Adrenal gland (tissue), 12 donors: ENCODE results near the gene ATP6AP1. TPM values are rescaled to one million over a fixed set of nuclear protein-coding genes. Genes with fewer than 3 reads are reported as not detected.

Experiments used
- DNase-seq, 7 donors: peaks; one replicate each; pipeline ENCODE4 v3.0.0-alpha.2; 2019 to 2020
- H3K27ac ChIP-seq, 5 donors: fragments of 200-600 bp; sonication (generic) in 4 of 5; 1 replicate in 3 of 5; 2 replicates in 2 of 5; pipeline versions ENCODE4 v1.5.1 to v1.8.0; 2016 to 2020; ENCODE audit warnings: mild to moderate bottlenecking in 1 of 5
- H3K27me3 ChIP-seq: fragments of 200-600 bp; 2 replicates; pipeline ENCODE4 v1.8.0; 2021
- H3K36me3 ChIP-seq, 2 donors: fragments of 200-600 bp; replicated peaks in 1 of 2; 1 replicate in 1 of 2; 2 replicates in 1 of 2; pipeline versions ENCODE4 v1.5.1 to v1.8.0; 2018 to 2022
- H3K4me1 ChIP-seq, 2 donors: fragments of 200-600 bp; replicated peaks in 1 of 2; 1 replicate in 1 of 2; 2 replicates in 1 of 2; pipeline versions ENCODE4 v1.5.1 to v1.8.0; 2018 to 2021
- H3K4me3 ChIP-seq, 4 donors: fragments of 200-600 bp; sonication (generic) in 3 of 4; one replicate each; pipeline ENCODE4 v1.5.1; 2016 to 2018
- H3K9me3 ChIP-seq, 3 donors: fragments of 200-600 bp; sonication (generic) in 1 of 3; replicated peaks in 1 of 3; 1 replicate in 2 of 3; 2 replicates in 1 of 3; pipeline versions ENCODE4 v1.5.1 to v1.8.0; 2016 to 2021
- CTCF ChIP-seq, 6 experiments: fragments of 450-650 bp in 4 of 6; fragments of 200-600 bp in 2 of 6; sonication (generic) in 1 of 6; IDR thresholded peaks; 1 replicate in 5 of 6; 2 replicates in 1 of 6; pipeline versions ENCODE4 v1.5.1 to v1.8.0; 2016 to 2021; ENCODE audit warnings: antibody characterized with exemption in 6 of 6, mild to moderate bottlenecking in 2 of 6, moderate library complexity in 1 of 6
- POLR2A ChIP-seq, 2 donors: fragments of 450-650 bp; IDR thresholded peaks; one replicate each; pipeline ENCODE4 v1.6.1; 2017; ENCODE audit warnings: antibody characterized with exemption in 2 of 2, mild to moderate bottlenecking in 2 of 2, moderate library complexity in 1 of 2
- WGBS, 4 donors: extraction: QIAGEN DNeasy Blood & Tissue Kit in 2 of 4; methylation state at CpG; one replicate each; pipeline versions ENCODE4 v1.1.5 to v1.1.7; 2013 to 2017; 5-methylcytosine and 5-hydroxymethylcytosine counted together
- intact Hi-C, 2 donors: fragments of 100-400 bp; cut with DNase I; formaldehyde crosslinking; loops; one replicate each; pipeline versions ENCODE4 v1.14.1 to v1.15.0; 2022 to 2023
- polyA plus RNA-seq, 3 donors: library from polyadenylated mRNA; stranded (reverse); fragments of 200-250 nt in 2 of 3; fragments of 350-450 nt in 1 of 3; fragmentation: Illumina TruSeq in 1 of 3; extraction: RNeasy Lipid Tissue Mini Kit (QIAGEN cat#74804) in 1 of 3; gene quantifications; one replicate each; pipeline ENCODE4 v1.2.3, GENCODE V29; 2013 to 2014
- total RNA-seq, 9 donors: library from RNA; depleted of rRNA in 4 of 9; stranded (reverse); fragments of >200 nt in 4 of 9; fragments of 120-200 nt in 1 of 9; fragmentation: NEBNext Ultra II Directional in 1 of 9; extraction: Animal tissue kit (Norgen Biotek cat#: 25700) in 1 of 9; gene quantifications; one replicate each; pipeline versions ENCODE4 v1.1.0 to v1.2.4, GENCODE V29; 2013 to 2023
- donor health status: healthy with polysubstance abuse.
- donor health status: Bipolar disorder and iron deficiency.
- donor health status: DM: yes; HTN: yes; CAD: no.
- donor health status: DM: no; HTN: no; CAD: no.
- donor health status: DM: no; HTN: no; CAD: no.
- donor health status: DM: yes; HTN: yes; CAD: no.

The ATP6AP1 gene
- total and polyA plus RNA-seq, 12 donors: 55.4 to 170 (median 117) TPM

GRCh38 chrX:154469114-154469513 lies 40.6 kb downstream of the ATP6AP1 start:
- no peaks in the 10 kb centered on the region for H3K27me3 ChIP-seq
- no peak overlapping the region for H3K4me3 ChIP-seq
- TF ChIP-seq POLR2A (IDR thresholded peaks at IDR 0.05) (no peak), CTCF (IDR thresholded peaks at IDR 0.05) (no peak)
- no peak for DNase-seq
- no peak overlapping the region for H3K27ac ChIP-seq
- 82 to 97% (median 90%) methylated on average over 3 to 9 of the region's 9 CpGs for WGBS, 4 donors
- peaks cover 0 to 74% of the 10 kb centered on the region in 2 donors for H3K36me3 ChIP-seq
- intact Hi-C loops: no loop called here
- H3K4me1 ChIP-seq: no peaks in the 10 kb centered on the region
- H3K9me3 ChIP-seq: no peaks in the 10 kb centered on the region

DNA sequence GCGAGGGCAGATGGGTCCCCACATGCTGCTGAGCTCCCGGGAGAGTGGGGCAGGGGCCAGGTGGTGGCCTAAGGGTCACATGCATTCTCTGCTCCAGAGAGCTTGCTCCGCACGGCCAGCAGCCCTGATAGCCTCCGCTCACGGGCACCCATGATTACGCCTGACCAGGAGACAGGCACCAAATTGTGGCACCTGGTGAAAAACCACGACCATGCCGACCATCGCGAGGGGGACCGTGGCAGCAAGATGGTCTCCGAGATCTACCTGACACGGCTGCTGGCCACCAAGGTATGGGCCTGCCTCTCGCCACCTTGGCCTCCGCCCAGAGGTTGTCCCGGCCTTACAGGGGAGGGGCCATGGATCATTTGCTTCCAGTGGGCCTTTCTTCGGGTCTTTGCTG lies 41.4 kb downstream of the ATP6AP1 start:
- TF ChIP-seq CTCF (IDR thresholded peaks at IDR 0.05) (no peak), POLR2A (IDR thresholded peaks at IDR 0.05) (no peak)
- Histone ChIP-seq H3K27me3 (no peaks in the 10 kb centered on the region), H3K9me3 (no peaks in the 10 kb centered on the region), H3K4me1 (no peaks in the 10 kb centered on the region), H3K27ac (no peak overlapping the region), H3K4me3 (no peak overlapping the region), H3K36me3 (peaks cover 0 to 66% of the 10 kb centered on the region in 2 donors)
- WGBS, 4 donors: 89 to 100% (median 94%) methylated on average over 2 to 18 of the region's 18 CpGs; no CpG with 5 or more reads in 1 of the 4 donors
- intact Hi-C loops: no loop called here
- DNase-seq: no peak

GRCh38 chrX:154470434-154470833 lies 42.0 kb downstream of the ATP6AP1 start:
- H3K27me3 ChIP-seq: no peaks in the 10 kb centered on the region
- no peaks in the 10 kb centered on the region for H3K4me1 ChIP-seq
- H3K9me3 ChIP-seq: no peaks in the 10 kb centered on the region
- DNase-seq: no peak
- TF ChIP-seq POLR2A (IDR thresholded peaks at IDR 0.05) (no peak), CTCF (IDR thresholded peaks at IDR 0.05) (no peak)
- no peak overlapping the region for H3K4me3 ChIP-seq
- WGBS, 4 donors: 76 to 95% (median 92%) methylated on average over 4 to 14 of the region's 14 CpGs
- H3K27ac ChIP-seq: no peak overlapping the region
- peaks cover 0 to 61% of the 10 kb centered on the region in 2 donors for H3K36me3 ChIP-seq
- intact Hi-C loops: no loop called here

- H3K9me3 ChIP-seq: no peaks in the 10 kb centered on the region
- no peak overlapping the region for H3K27ac ChIP-seq
- no peak for TF ChIP-seq CTCF (IDR thresholded peaks at IDR 0.05)
- TF ChIP-seq POLR2A (IDR thresholded peaks at IDR 0.05): no peak
- WGBS, 4 donors: 89 to 93% (median 92%) methylated on average over 15 to 23 of the region's 23 CpGs; no CpG with 5 or more reads in 1 of the 4 donors
- intact Hi-C loops: no loop called here
- H3K4me3 ChIP-seq: no peak overlapping the region
- DNase-seq: no peak
- peaks cover 0 to 55% of the 10 kb centered on the region in 2 donors for H3K36me3 ChIP-seq
- H3K4me1 ChIP-seq: no peaks in the 10 kb centered on the region
- no peaks in the 10 kb centered on the region for H3K27me3 ChIP-seq
These were observed 42.6 kb downstream of the ATP6AP1 start for GRCh38 chrX:154470914-154471568.
